A549 (cell line): Measurements from ENCODE around the gene EPB41L5. TPM values are rescaled to one million over a fixed set of nuclear protein-coding genes. Genes with fewer than 3 reads are reported as not detected.
"Not testable (repeated sequence)": the region's sequence is repeated elsewhere in the genome, so short reads cannot be mapped to it uniquely, and the experiment has no call there.

Experiments
- ATAC-seq, 2 experiments: fragments of 200-7000 bp in 1 of 2; fragments of >200 bp in 1 of 2; cut with Nextera tagmentation in 1 of 2; cut with Tn5 transposase in 1 of 2; 3 replicates each; pipeline versions ENCODE4 v1.8.0 to v1.9.1; 2018 to 2020; ENCODE audit warnings: mild to moderate bottlenecking in 1 of 2, moderate library complexity in 1 of 2
- CTCF ChIA-PET: fragments of 300-600 bp; sonication (Branson Sonifier 250); formaldehyde crosslinking; extraction: SDS; loops from one replicate; lab custom pipeline; 2021; ENCODE audit warnings: antibody characterized with exemption, inconsistent platforms; lab: Yijun Ruan, JAX
- POLR2A ChIA-PET: fragments of 350-600 bp; formaldehyde crosslinking; extraction: SDS; loops from one replicate; lab custom pipeline; 2021; ENCODE audit warnings: antibody characterized with exemption, inconsistent platforms; lab: Yijun Ruan, JAX
- DNase-seq, 2 experiments: peaks; one replicate each; pipeline versions ENCODE4 v3.0.0 to v3.0.0-alpha.2; 2011 to 2016; ENCODE audit warnings: low read depth in 1 of 2, low spot score in 1 of 2
- FAIRE-seq: peaks from 2 replicates; lab custom pipeline; 2011; peaks lifted over from hg19 to GRCh38; lab: Jason Lieb, UNC
- H3K27ac ChIP-seq, 2 experiments: fragments of >200 bp; sonication (Bioruptor Twin); formaldehyde crosslinking; 3 replicates each; pipeline ENCODE4 v1.5.1; 2016 to 2017
- H3K4me1 ChIP-seq: fragments of >200 bp; sonication (Bioruptor Twin); formaldehyde crosslinking; 3 replicates; pipeline ENCODE4 v1.6.1; 2016
- H3K4me2 ChIP-seq: fragments of >200 bp; sonication (Bioruptor Twin); formaldehyde crosslinking; 3 replicates; pipeline ENCODE4 v1.6.1; 2016
- H3K4me3 ChIP-seq: fragments of >200 bp; sonication (Bioruptor Twin); formaldehyde crosslinking; 3 replicates; pipeline ENCODE4 v1.5.1; 2016
- H3K9me3 ChIP-seq: fragments of >200 bp; sonication (Bioruptor Twin); formaldehyde crosslinking; 3 replicates; pipeline ENCODE4 v1.6.1; 2016
- CBX2 ChIP-seq: fragments of 200-600 bp; sonication (generic); IDR thresholded peaks from 2 replicates; pipeline ENCODE4 v1.6.1; 2016; ENCODE audit warnings: low read depth, mild to moderate bottlenecking, borderline replicate concordance
- CEBPB ChIP-seq, 2 experiments: fragments of >200 bp in 1 of 2; sonication (Bioruptor Twin) in 1 of 2; formaldehyde crosslinking in 1 of 2; IDR thresholded peaks; 2 replicates each; pipeline ENCODE4 v1.6.1; 2012 to 2016
- CHD2 ChIP-seq: fragments of 150-350 bp; IDR thresholded peaks from 2 replicates; pipeline ENCODE4 v1.6.1; 2014; ENCODE audit warnings: low read length; ENCODE audit not compliant: partially characterized antibody
- CTCF ChIP-seq: fragments of >200 bp; sonication (Bioruptor Twin); formaldehyde crosslinking; IDR thresholded peaks from 3 replicates; pipeline ENCODE4 v1.5.1; 2016
- ESRRA ChIP-seq: fragments of 150-350 bp; IDR thresholded peaks from 2 replicates; pipeline ENCODE4 v1.6.1; 2014; ENCODE audit warnings: mild to moderate bottlenecking, low read length, borderline replicate concordance
- FOSB ChIP-seq: fragments of 250-450 bp; sonication (Bioruptor Pico); IDR thresholded peaks from 2 replicates; pipeline ENCODE4 v1.5.0; 2020; ENCODE audit warnings: mild to moderate bottlenecking, moderate library complexity
- HES2 ChIP-seq: fragments of >200 bp; sonication (Bioruptor Twin); formaldehyde crosslinking; IDR thresholded peaks from 2 replicates; pipeline ENCODE4 v1.6.1; 2016
- JUN ChIP-seq, 2 experiments: fragments of >200 bp; sonication (Bioruptor Twin); formaldehyde crosslinking; IDR thresholded peaks; 2 replicates in 1 of 2; 3 replicates in 1 of 2; pipeline ENCODE4 v1.6.1; 2016 to 2017
- KDM1A ChIP-seq: fragments of 200-600 bp; sonication (generic); IDR thresholded peaks from 2 replicates; pipeline ENCODE4 v1.6.1; 2016; ENCODE audit warnings: low read depth, mild to moderate bottlenecking
- MAFK ChIP-seq: fragments of 450-650 bp; IDR thresholded peaks from 2 replicates; pipeline ENCODE4 v1.6.1; 2014; ENCODE audit not compliant: partially characterized antibody
- MAZ ChIP-seq: fragments of 150-350 bp; IDR thresholded peaks from 2 replicates; pipeline ENCODE4 v1.6.1; 2014; ENCODE audit warnings: antibody characterized with exemption, low read depth, low read length, borderline replicate concordance
- NPAS2 ChIP-seq: fragments of 250-450 bp; sonication (Bioruptor Pico); IDR thresholded peaks from 2 replicates; pipeline ENCODE4 v1.8.0; 2022; ENCODE audit warnings: mild to moderate bottlenecking, moderate library complexity, borderline replicate concordance
- PBX3 ChIP-seq: IDR thresholded peaks from 2 replicates; pipeline ENCODE4 v1.6.1; 2012
- POLR2AphosphoS2 ChIP-seq: conservative IDR thresholded peaks from 2 replicates; pipeline ENCODE4 v1.6.1; 2012; ENCODE audit warnings: low read length, improper control_type of control experiment, inconsistent platforms
- RAD21 ChIP-seq, 2 experiments: fragments of >200 bp in 1 of 2; sonication (Bioruptor Twin) in 1 of 2; formaldehyde crosslinking in 1 of 2; IDR thresholded peaks in 1 of 2; conservative IDR thresholded peaks in 1 of 2; 2 replicates in 1 of 2; 3 replicates in 1 of 2; pipeline ENCODE4 v1.6.1; 2012 to 2018; ENCODE audit warnings: inconsistent platforms in 1 of 2
- RARB ChIP-seq: fragments of 250-450 bp; sonication (Bioruptor Pico); IDR thresholded peaks from 2 replicates; pipeline ENCODE4 v1.8.0; 2021; ENCODE audit warnings: mild to moderate bottlenecking, moderate library complexity
- SREBF2 ChIP-seq: fragments of 450-650 bp; IDR thresholded peaks from 2 replicates; pipeline ENCODE4 v1.6.1; 2014; ENCODE audit warnings: mild to moderate bottlenecking, moderate library complexity
- TP53 ChIP-seq: fragments of 250-450 bp; sonication (Bioruptor Pico); IDR thresholded peaks from 2 replicates; pipeline ENCODE4 v1.5.0; 2021; ENCODE audit warnings: mild to moderate bottlenecking, moderate library complexity
- ZFP36 ChIP-seq: fragments of 450-650 bp; IDR thresholded peaks from 2 replicates; pipeline ENCODE4 v1.6.1; 2014; ENCODE audit warnings: borderline replicate concordance; ENCODE audit not compliant: partially characterized antibody
- WGBS: methylation state at CpG from one replicate; pipeline ENCODE4 v1.1.6; 2017; ENCODE audit errors: missing lambda C conversion rate; 5-methylcytosine and 5-hydroxymethylcytosine counted together
- polyA plus RNA-seq, 4 experiments: library from polyadenylated mRNA; depleted of rRNA in 3 of 4; stranded (reverse); fragments of >200 nt; fragmentation: RNase III in 1 of 4; extraction: RNeasy Plus Mini Kit Qiagen cat#74134 plus additional on column Dnase treatment in 1 of 4; gene quantifications; 2 replicates in 3 of 4; 3 replicates in 1 of 4; pipeline ENCODE4 v1.2.3, GENCODE V29; 2011 to 2017
- TF ChIP-seq, protein P1 (sequence below): fragments of 250-450 bp; sonication (Bioruptor Pico); IDR thresholded peaks from 2 replicates; pipeline ENCODE4 v1.5.0; 2020; ENCODE audit warnings: low read depth, mild to moderate bottlenecking, moderate library complexity
- TF ChIP-seq, protein P2 (sequence below): fragments of 450-650 bp; IDR thresholded peaks from 2 replicates; pipeline ENCODE4 v1.6.1; 2014; ENCODE audit warnings: antibody characterized with exemption
- TF ChIP-seq, protein P3 (sequence below): IDR thresholded peaks from 2 replicates; pipeline ENCODE4 v1.6.1; 2012; ENCODE audit warnings: low read depth, borderline replicate concordance

Gene EPB41L5
- polyA plus RNA-seq, 2 of the 4 experiments (the other 2 are of a cell fraction): 5.8 to 33.0 TPM

GRCh38 chr2:120022505-120022904 is 9.6 kb downstream of the EPB41L5 start:
- TF ChIP-seq MAFK: peak; percentile 90
- TF ChIP-seq, all 56 proteins: peak for 1; not testable (repeated sequence) for 55
- 86% methylated on average over 1 of the region's 1 CpG for WGBS
- DNase-seq, H3K4me1 ChIP-seq, H3K27ac ChIP-seq, POLR2A ChIA-PET, ATAC-seq, H3K9me3 ChIP-seq, H3K4me2 ChIP-seq, H3K4me3 ChIP-seq, FAIRE-seq: not testable (repeated sequence)
- CTCF ChIA-PET: interaction anchor here (0.7 to 1.2 kb wide), 2 partner anchors 101 to 152 kb away, joined by 3 read pairs; no protein-coding TSS in a partner anchor

DNA sequence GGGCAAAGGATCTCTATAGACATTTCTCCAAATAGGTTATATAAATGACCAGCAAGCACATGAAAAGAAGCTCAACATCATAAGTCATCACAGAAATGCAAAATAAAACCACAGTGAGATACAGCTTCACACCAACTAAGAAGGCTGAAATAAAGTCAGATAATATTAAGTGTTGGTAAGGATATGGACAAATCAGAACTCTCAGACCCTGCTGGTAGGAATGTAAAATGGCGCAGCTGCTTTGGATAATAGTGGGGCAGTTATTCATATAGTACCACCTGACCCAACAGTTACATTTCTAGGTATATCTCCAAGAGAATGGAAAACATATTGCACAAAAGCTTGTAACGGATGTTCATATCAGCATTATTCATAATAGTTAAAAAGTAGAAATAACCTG is 14.0 kb downstream of the EPB41L5 start:
- peak in 1 of 2 experiments; percentile 16 for DNase-seq
- ChIA-PET CTCF (interaction anchor here (0.5 to 0.6 kb wide), 2 partner anchors 13 to 276 kb away, joined by 3 read pairs; no protein-coding TSS in a partner anchor), POLR2A (no interaction called here)
- no peak for FAIRE-seq
- 93% methylated on average over 2 of the region's 2 CpGs for WGBS
- Histone ChIP-seq H3K4me3 (no peak overlapping the region), H3K9me3 (peaks cover 8% of the 10 kb centered on the region; the same call in 1 of the 3 replicates), H3K27ac (no peak overlapping the region), H3K4me1 (no peaks in the 10 kb centered on the region), H3K4me2 (no peak overlapping the region)
- no peak; a peak in 1 of 6 replicates for ATAC-seq
- TF ChIP-seq HES2: no peak
- TF ChIP-seq CHD2: no peak
- TF ChIP-seq PBX3: no peak
- TF ChIP-seq ZFP36: peak; percentile 80

DNA sequence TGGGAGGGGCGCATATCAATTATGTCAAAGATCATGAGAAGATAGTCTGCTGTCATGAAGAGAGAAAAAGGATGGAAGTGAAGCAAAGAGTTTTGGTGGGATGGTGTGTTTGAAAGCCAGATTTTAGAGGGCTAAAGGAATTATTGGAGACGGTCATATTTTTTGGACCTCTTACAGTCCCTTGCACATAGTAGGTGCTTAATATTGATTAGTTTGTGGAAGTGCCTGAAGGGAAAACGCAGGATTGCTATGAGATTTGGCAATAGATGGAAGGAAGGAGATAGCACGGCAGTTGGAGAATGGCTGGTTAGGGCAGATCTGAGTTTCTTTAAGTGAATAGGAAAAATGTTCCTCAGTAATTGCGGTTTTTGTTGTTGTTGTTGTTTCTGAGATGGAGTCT is 15.9 kb downstream of the EPB41L5 start:
- CTCF ChIA-PET: no interaction called here
- no peak for TF ChIP-seq CEBPB (IDR thresholded peaks at IDR 0.05)
- Histone ChIP-seq H3K4me3 (no peak overlapping the region), H3K4me1 (no peaks in the 10 kb centered on the region), H3K9me3 (peaks cover 4% of the 10 kb centered on the region; the same call in 1 of the 3 replicates), H3K27ac (no peak overlapping the region), H3K4me2 (no peak overlapping the region)
- no peak for FAIRE-seq
- DNase-seq: no peak
- POLR2A ChIA-PET: no interaction called here
- WGBS: 88% methylated on average over 5 of the region's 5 CpGs
- ATAC-seq: no peak

DNA sequence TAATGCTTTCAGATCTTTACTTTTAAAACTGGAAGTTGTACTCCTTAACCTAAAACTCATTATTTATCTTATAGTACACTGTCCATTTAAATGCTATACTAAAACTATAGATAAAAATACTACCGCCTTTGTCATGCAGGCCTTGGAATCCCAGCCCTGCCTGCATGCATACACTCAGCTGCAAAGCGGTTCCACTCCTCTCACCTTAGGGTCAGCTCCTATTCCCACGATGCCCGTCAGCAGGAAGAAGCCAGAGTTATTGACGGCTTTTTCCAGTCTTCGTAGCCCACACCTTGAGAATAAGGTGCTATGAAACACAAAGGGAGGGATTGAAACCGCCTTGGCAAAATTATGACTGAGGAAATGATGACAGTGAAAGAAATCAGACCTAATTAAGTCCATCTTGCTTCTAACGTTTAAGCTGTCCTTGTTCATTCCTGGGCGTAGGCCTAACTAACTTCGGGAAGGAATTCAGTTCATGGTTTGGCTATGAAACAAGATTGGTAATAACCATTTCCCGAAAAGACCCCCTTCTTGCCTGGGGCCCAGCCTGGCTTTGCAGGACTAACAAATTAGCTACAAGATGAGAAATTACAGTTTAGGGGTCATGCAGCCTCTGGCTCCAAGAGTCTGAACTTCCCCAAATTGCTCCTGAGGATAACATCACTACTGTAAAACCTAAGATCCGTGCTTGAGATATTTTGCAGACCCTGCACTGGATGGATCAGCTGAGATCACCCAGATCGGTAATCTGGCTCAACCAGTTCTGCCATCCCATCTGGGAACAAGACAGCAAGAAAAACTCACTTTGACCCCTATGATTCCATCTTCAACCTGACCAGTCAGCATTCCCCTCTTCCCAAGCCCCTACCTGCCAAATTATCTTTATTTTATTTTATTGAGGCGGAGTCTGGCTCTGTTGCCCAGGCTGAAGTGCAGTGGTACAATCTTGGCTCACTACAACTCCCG is 17.1 kb downstream of the EPB41L5 start:
- WGBS: 93% methylated on average over 15 of the region's 15 CpGs
- ATAC-seq (no peak), FAIRE-seq (no peak), DNase-seq (no peak)
- H3K9me3 ChIP-seq: peaks cover 4% of the 10 kb centered on the region; the same call in 1 of the 3 replicates
- no peak overlapping the region for H3K27ac ChIP-seq
- ChIA-PET POLR2A (no interaction called here), CTCF (no interaction called here)
- H3K4me1 ChIP-seq: no peaks in the 10 kb centered on the region
- TF ChIP-seq MAZ: no peak
- TF ChIP-seq SREBF2: no peak
- no peak for TF ChIP-seq ESRRA
- no peak for TF ChIP-seq CTCF
- no peak for TF ChIP-seq RARB (CRISPR knock-in tag)
- no peak for TF ChIP-seq FOSB (CRISPR knock-in tag)
- TF ChIP-seq ZFP36: no peak
- TF ChIP-seq, protein P1, sequence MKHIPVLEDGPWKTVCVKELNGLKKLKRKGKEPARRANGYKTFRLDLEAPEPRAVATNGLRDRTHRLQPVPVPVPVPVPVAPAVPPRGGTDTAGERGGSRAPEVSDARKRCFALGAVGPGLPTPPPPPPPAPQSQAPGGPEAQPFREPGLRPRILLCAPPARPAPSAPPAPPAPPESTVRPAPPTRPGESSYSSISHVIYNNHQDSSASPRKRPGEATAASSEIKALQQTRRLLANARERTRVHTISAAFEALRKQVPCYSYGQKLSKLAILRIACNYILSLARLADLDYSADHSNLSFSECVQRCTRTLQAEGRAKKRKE: no peak
- no peak for TF ChIP-seq JUN (IDR thresholded peaks at IDR 0.05)
- no peak for TF ChIP-seq RAD21 (conservative IDR thresholded peaks at IDR 0.05 in 1 of 2, IDR thresholded peaks at IDR 0.05 in 1 of 2)
- TF ChIP-seq MAFK: no peak
- no peak for TF ChIP-seq TP53 (CRISPR knock-in tag)
- TF ChIP-seq CBX2: no peak
- TF ChIP-seq KDM1A: no peak
- TF ChIP-seq POLR2AphosphoS2: no peak
- TF ChIP-seq, protein P2, sequence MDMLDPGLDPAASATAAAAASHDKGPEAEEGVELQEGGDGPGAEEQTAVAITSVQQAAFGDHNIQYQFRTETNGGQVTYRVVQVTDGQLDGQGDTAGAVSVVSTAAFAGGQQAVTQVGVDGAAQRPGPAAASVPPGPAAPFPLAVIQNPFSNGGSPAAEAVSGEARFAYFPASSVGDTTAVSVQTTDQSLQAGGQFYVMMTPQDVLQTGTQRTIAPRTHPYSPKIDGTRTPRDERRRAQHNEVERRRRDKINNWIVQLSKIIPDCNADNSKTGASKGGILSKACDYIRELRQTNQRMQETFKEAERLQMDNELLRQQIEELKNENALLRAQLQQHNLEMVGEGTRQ: no peak
- TF ChIP-seq, protein P3, sequence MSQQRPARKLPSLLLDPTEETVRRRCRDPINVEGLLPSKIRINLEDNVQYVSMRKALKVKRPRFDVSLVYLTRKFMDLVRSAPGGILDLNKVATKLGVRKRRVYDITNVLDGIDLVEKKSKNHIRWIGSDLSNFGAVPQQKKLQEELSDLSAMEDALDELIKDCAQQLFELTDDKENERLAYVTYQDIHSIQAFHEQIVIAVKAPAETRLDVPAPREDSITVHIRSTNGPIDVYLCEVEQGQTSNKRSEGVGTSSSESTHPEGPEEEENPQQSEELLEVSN: no peak
- TF ChIP-seq NPAS2 (CRISPR knock-in tag): no peak
- H3K4me3 ChIP-seq: no peak overlapping the region
- H3K4me2 ChIP-seq: no peak overlapping the region
